ENCODE results near the gene MARK3.

MARK3 gene

GRCh38 chr14:103444837-103445524 lies 59.8 kb downstream of the MARK3 start:
- no peak for FAIRE-seq

DNA sequence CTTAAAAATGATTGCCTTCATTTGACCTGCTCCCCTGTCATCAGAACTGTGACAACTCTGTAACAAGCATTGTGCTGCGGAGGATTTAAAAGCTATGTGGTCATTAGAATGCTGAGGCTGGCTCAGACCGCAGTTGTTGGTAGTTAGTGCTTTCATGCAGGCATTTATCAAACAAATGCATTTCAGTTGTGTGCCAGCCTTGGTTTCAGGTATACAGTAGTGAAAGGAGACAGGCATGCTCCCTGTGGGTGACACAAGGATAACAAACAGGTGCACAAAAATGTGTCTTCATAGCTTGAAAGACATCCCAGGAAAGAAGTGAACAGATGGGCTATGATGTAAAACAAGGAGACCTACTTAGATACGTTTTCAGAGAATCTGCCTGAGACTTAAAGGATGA lies 60.6 kb downstream of the MARK3 start:
- FAIRE-seq: no peak

- FAIRE-seq: no peak
These were observed 62.9 kb downstream of the MARK3 start for GRCh38 chr14:103448097-103448496.

GRCh38 chr14:103449634-103450161 lies 64.5 kb downstream of the MARK3 start:
- no peak for FAIRE-seq

GRCh38 chr14:103450416-103450815 lies 65.2 kb downstream of the MARK3 start:
- FAIRE-seq: no peak

GRCh38 chr14:103451401-103451800 lies 66.2 kb downstream of the MARK3 start:
- no peak for FAIRE-seq

- no peak for FAIRE-seq
These were observed 68.6 kb downstream of the MARK3 start for GRCh38 chr14:103453791-103454190.

DNA sequence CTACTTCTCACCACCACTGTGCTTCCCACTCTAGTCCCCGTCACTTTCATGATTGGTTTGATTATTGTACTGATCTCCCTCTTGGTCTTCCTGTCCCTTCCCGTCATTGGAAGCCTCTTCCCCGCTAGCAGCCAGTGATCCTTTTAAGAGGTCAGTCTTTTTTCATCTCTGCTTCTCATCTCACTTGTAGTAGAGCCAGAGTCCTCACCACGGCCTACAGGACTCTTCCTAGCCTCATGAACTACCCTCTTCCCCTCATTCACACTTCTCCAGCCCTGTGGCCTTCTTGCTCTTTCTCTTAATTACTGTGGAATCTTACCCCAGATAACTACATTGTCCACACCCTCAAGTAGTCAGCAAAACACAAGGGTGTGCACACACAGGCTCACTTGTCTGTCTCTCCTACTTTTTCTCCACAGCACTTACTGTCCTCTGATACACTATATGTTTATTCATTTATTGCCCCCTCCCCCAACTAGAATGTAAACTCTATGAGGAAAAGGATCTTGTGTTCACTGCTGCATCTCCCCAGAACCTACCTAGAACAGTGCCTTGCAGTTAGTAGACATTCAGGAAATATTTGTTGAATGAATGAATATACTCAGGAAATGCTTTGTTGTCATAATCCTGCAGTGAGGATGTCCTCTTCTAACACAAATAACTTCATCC lies 71.1 kb downstream of the MARK3 start:
- FAIRE-seq: no peak

- FAIRE-seq: no peak
These were observed 75.2 kb downstream of the MARK3 start for GRCh38 chr14:103460415-103460814.

DNA sequence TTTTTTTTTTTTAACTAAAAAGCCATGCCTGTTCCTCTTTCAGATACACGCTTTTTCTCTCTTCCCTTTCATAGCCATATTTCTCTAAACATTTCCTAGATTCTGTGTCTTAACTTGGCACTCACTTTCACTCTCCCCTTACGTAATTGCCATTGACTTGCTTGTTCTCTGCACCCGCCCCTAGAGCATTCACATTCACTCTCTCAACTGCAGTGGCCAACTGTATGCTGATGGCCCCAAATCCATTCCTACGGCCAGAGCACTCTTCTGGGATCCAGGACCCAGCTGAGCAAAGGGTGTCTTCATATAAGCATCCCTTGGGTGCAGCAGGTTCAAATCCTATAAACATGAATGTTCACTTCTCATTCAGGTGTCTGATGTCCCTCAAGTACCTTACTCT lies 77.9 kb downstream of the MARK3 start:
- FAIRE-seq: no peak

DNA sequence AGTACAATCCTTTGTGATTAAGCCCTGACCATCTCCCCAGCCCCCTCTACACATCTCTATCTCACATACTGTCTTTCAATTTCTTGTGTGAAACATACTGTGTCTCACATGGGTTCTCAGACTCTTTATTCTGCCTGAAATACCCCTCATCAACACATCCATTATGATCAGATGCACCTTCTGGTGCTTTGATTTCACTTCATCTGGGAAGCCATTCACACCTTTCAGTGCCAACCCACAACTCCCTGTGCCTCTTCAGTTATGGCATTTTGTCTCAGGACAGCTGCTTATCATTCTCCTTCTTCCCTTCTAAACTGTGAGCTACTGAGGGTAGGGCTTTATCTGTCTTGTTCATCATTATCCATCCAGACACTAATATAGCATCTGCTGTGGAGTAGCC lies 78.6 kb downstream of the MARK3 start:
- FAIRE-seq: no peak

DNA sequence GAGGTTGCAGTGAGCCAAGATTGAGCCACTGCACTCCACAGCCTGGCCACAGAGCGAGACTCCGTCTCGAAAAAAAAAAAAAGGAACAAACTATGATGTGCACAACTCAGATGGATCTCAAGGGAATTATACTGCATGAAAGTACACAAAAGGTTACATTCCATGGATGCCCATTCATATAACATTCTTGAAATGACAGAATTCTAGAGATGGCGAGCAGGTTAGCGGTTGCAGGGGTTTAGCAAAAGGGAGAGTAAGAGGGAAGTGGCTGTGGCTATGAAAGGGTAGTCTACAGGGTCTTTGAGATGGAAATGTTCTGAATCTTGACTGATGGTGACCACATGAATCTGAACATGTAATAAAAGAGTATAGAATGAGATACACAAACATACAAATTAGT lies 87.7 kb downstream of the MARK3 start:
- FAIRE-seq: no peak

DNA sequence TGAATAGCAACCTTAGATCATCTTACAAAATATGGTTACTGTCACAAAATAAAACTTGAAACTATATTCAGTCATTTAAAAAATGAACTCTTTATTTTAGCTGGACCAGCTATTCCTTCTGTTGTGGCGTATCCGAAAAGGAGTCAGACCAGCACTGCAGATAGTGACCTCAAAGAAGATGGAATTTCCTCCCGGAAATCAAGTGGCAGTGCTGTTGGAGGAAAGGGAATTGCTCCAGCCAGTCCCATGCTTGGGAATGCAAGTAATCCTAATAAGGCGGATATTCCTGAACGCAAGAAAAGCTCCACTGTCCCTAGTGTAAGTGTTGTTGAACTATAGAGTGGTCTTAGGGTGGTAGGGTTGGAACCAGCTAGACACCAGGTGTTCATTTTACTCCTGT lies 89.7 kb downstream of the MARK3 start:
- FAIRE-seq: no peak

DNA sequence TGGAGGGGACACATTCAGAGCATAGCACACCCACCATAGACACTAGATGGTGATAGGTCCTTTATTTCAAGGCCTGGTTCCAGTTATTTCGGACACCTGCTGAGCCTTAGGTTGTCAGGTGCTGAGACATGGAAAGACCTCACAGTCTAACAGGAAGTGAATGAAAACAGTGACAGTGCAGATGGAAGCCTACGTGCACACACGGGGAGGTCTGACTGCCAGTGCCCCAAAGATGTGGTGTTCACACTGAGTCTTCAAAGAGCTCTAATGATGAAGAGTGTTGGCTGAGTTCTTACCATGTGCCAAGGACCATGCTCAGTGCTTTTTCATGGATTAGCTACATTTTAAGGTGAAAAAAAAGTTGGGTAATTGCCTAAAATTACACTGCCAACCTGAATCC lies 90.8 kb downstream of the MARK3 start:
- FAIRE-seq: no peak

GRCh38 chr14:103476631-103477030 lies 91.4 kb downstream of the MARK3 start:
- FAIRE-seq: no peak

DNA sequence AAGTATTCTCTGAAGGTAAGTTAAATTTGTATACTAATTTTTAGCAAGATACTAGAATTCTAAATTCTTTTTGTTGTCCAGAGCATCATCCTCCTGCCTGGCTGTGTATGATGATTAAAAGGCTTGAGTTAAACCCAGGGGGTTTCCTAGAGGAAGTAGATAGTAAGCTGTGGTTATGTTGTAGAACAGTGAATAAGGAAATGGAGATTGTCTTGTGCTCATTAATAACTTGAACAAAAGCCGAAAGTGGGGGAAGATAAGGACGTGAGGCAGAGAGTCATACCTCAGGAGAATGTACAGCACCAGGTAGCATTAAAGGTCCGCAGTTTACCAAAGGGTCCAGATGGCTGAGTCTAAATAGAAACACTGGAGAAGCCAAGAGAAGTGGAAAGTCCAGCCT lies 95.4 kb downstream of the MARK3 start:
- no peak for FAIRE-seq

DNA sequence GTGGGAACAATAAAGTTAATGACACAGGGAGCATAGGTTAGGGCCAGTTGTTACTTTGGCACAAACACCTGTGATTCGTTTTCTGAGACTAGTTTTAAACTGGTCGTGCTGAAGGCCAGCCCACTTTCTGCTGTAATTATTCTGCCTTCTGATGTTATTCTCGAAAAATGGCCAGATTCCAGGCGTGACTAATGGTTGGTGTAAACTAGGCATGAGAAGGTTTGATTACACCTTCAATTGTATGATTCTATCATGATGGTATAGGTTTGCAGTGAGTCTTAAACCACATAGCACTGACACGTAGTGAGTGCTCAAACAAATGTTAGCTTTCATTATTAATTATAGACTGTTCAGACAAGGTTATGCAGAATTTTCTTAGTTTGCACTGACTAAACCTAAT lies 98.4 kb downstream of the MARK3 start:
- FAIRE-seq: no peak

DNA sequence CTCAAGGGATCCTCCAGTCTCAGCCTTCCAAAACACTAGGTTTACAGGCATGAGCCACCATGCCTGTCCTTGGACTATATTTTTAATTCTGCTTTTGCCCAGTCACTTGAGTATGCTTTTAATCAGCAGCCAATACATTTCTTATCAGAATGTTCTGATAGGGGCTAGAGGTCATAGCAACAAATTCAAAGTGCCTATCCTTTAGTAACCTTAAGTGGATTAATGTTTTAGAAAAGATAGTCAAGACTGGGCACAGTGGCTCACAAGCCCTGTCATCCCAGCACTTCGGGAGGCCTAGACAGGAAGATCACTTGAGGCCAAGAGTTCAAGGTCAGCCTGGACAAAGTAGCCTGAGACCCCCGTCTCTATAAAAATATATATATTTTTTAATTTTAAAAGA lies 100.3 kb downstream of the MARK3 start:
- FAIRE-seq: no peak

DNA sequence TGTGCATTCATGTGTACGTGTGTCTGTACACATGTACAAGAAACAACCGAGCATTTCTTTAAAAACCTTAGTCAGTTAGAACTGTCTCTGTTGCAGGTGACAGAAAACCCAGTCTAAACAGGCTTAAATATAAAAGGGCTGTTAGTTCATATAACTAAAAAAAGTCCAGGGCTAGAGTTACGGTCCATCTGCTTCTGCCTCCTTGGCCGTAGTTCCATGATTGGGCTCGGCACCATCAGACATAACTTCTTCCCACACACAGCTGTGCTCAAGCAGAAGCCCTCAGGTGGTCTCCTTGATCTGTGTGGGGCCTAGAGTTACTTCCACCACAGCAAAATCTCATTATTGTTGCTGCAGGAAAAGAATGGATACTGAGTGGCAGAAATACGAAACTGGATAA lies 102.9 kb downstream of the MARK3 start:
- FAIRE-seq: no peak

GRCh38 chr14:103488960-103489359 lies 103.7 kb downstream of the MARK3 start:
- FAIRE-seq: no peak

DNA sequence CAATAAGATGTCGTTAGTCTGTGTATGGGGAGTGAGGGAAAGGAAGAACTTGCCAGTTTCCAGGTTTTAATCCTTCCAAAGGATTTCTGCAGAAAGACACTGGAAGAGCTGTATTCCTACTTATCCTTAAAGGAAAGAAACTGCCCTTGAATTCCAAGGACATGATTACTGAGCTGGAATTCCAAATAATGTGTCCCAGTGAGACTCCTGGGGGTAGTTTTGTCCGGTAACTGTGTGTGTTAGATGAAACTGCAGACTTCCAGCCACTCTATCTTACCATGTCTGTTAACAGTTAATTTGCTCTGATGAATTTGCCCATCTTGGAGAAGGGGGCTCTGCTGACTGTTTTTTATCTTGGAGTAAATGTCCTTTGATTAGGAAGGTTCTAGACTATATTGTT lies 104.4 kb downstream of the MARK3 start:
- no peak for FAIRE-seq

GRCh38 chr14:103491691-103492090 lies 106.5 kb downstream of the MARK3 start:
- FAIRE-seq: no peak

DNA sequence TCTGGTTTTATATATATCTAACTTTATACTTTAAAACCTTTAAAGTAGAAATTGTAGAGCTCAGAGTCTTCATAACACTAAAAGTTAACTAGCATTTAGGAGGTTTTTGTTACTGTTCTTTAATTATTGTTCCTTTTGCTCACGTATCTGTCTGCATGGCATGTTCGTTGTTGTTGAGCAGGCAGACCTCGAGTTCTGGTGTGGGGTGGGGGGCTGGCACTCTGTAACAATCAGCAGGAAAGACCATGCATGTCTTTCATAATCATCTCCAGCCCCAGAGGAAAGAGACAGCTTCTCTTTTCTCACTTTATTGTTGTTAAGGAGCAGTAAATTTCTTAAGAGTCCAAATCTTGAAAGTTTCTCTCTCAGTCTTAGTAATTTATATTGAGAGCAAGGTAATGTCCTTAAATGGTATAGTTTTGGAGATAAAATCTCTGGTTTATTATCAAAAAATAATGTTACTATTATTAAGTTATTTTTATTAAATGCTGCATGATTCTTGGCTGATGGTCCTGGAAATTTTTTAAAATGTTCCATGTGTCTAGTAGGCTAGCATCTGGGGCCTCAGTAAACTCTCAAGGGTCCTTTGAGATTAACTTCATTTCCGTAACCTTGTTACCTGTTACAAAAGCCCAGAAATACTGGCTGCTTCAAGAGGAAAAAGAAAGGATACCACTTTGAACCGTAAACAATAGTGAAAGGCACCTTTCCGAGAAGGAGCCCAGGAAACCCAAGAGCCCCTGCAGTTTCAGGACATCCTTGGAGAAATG lies 107.1 kb downstream of the MARK3 start:
- FAIRE-seq: no peak

- FAIRE-seq: no peak
These were observed 110.6 kb downstream of the MARK3 start for GRCh38 chr14:103495854-103496253.

Data from A204.1 (cell line).